Epithelial cell of esophagus (primary cell): ENCODE data around the gene SPAAR.

Source experiments
- DNase-seq: peaks from one replicate; pipeline ENCODE4 v3.0.0; 2010; ENCODE audit warnings: low read depth
- H3K4me3 ChIP-seq: 2 replicates; pipeline ENCODE4 v1.5.1; 2011; ENCODE audit warnings: mild to moderate bottlenecking, low read length, control low read depth
- CTCF ChIP-seq: IDR thresholded peaks from 2 replicates; pipeline ENCODE4 v1.5.1; 2011; ENCODE audit warnings: low read depth, mild to moderate bottlenecking, low read length, control low read depth, inconsistent platforms; ENCODE audit not compliant: insufficient read depth; ENCODE audit errors: missing control alignments

SPAAR gene

GRCh38 chr9:35867538-35867937 lies 41.8 kb upstream of the SPAAR start:
- no peak for TF ChIP-seq CTCF
- DNase-seq, result no peak
- no peak overlapping the region for H3K4me3 ChIP-seq

GRCh38 chr9:35868933-35869332 lies 40.4 kb upstream of the SPAAR start:
- no peak overlapping the region for H3K4me3 ChIP-seq
- no peak for DNase-seq
- TF ChIP-seq CTCF, result no peak

GRCh38 chr9:35869621-35870216 lies 39.6 kb upstream of the SPAAR start:
- no peak overlapping the region for H3K4me3 ChIP-seq
- DNase-seq, result peak; percentile 49
- TF ChIP-seq CTCF, result no peak

GRCh38 chr9:35870351-35870923 lies 38.9 kb upstream of the SPAAR start, which contains the start of gene OR13J1:
Gene OR13J1 (minus strand): TSS chr9:35870401. CDS start chr9:35870401, 0 bp downstream.
- no peak for DNase-seq
- H3K4me3 ChIP-seq, result no peak within 1 kb of the TSS
- no peak for TF ChIP-seq CTCF

- no peak for TF ChIP-seq CTCF
- peak; percentile 43 for DNase-seq
- H3K4me3 ChIP-seq, result no peak overlapping the region
Observed at GRCh38 chr9:35871545-35871944, 37.7 kb upstream of the SPAAR start.

- no peak for DNase-seq
- H3K4me3 ChIP-seq, result no peak overlapping the region
- TF ChIP-seq CTCF, result no peak
Observed at GRCh38 chr9:35872505-35872904, 36.8 kb upstream of the SPAAR start.

- no peak overlapping the region for H3K4me3 ChIP-seq
- peak; percentile 79 for DNase-seq
- TF ChIP-seq CTCF, result peak; percentile 100
Observed at GRCh38 chr9:35882263-35882848, 26.9 kb upstream of the SPAAR start.
